DMS153 (cell line): Measurements from ENCODE around the gene FBXL12.
A peak's percentile ranks its signal among the peaks of the same experiment; 100 is the strongest.
"Not testable (repeated sequence)": the region's sequence is repeated elsewhere in the genome, so short reads cannot be mapped to it uniquely, and the experiment has no call there.

ENCODE experiments used
- DNase-seq: peaks from one replicate; lab custom pipeline; 2025; lab: John Stamatoyannopoulos, UW

The FBXL12 gene

GRCh38 chr19:9818734-9819595 is at the start of gene FBXL12:
FBXL12 (minus strand) TSS chr19:9819079; CDS start chr19:9818813, 266 bp downstream.
- peak; percentile 99 for DNase-seq

GRCh38 chr19:9865732-9866501 is 47.0 kb upstream of the FBXL12 start:
- no peak for DNase-seq

- DNase-seq = no peak
Measured at GRCh38 chr19:9863759-9864158, 44.9 kb upstream of the FBXL12 start.

GRCh38 chr19:9862938-9863337 is 44.1 kb upstream of the FBXL12 start:
- no peak for DNase-seq

GRCh38 chr19:9861503-9861902 is 42.6 kb upstream of the FBXL12 start:
- no peak for DNase-seq

GRCh38 chr19:9860407-9860806 is 41.5 kb upstream of the FBXL12 start:
- no peak for DNase-seq

GRCh38 chr19:9858766-9859165 is 39.9 kb upstream of the FBXL12 start:
- DNase-seq = no peak

- no peak for DNase-seq
Measured at GRCh38 chr19:9857920-9858746, 39.3 kb upstream of the FBXL12 start.

- no peak for DNase-seq
Measured at GRCh38 chr19:9857076-9857721, 38.3 kb upstream of the FBXL12 start.

GRCh38 chr19:9856609-9857008 is 37.7 kb upstream of the FBXL12 start:
- DNase-seq = no peak

GRCh38 chr19:9854282-9854846 is 35.5 kb upstream of the FBXL12 start:
- DNase-seq = no peak

- peak; percentile 75 for DNase-seq
Measured at GRCh38 chr19:9850235-9850959, 31.5 kb upstream of the FBXL12 start.

- no peak for DNase-seq
Measured at GRCh38 chr19:9849791-9850190, 30.9 kb upstream of the FBXL12 start.

GRCh38 chr19:9848762-9849161 is 29.9 kb upstream of the FBXL12 start:
- DNase-seq = no peak

GRCh38 chr19:9848060-9848459 is 29.2 kb upstream of the FBXL12 start:
- no peak for DNase-seq

- no peak for DNase-seq
Measured at GRCh38 chr19:9847087-9847671, 28.3 kb upstream of the FBXL12 start.

- DNase-seq = not testable (repeated sequence)
Measured at GRCh38 chr19:9843626-9844273, 24.9 kb upstream of the FBXL12 start.

- DNase-seq = no peak
Measured at GRCh38 chr19:9842834-9843625, 24.2 kb upstream of the FBXL12 start.

GRCh38 chr19:9839415-9839814 is 20.5 kb upstream of the FBXL12 start:
- no peak for DNase-seq
